MM.1S (cell line): ENCODE data around the gene ATP2B2.

Source experiments
- EZH2 ChIP-seq: fragments of 300-600 bp; sonication (generic); optimal IDR thresholded peaks from 2 replicates; pipeline ENCODE3; 2017; ENCODE audit warnings: low read depth, mild to moderate bottlenecking, antibody characterized with exemption, low read length, mixed read lengths
- EZH2phosphoT487 ChIP-seq: fragments of 300-600 bp; sonication (generic); IDR thresholded peaks from 2 replicates; pipeline ENCODE4 v1.6.1; 2018; ENCODE audit warnings: antibody characterized with exemption, low read length
- TF ChIP-seq, protein P1 (sequence below): fragments of 300-600 bp; sonication (generic); IDR thresholded peaks from 2 replicates; pipeline ENCODE4 v1.5.1; 2016; ENCODE audit warnings: antibody characterized with exemption, low read length, mixed read lengths

- TF ChIP-seq, protein P1, sequence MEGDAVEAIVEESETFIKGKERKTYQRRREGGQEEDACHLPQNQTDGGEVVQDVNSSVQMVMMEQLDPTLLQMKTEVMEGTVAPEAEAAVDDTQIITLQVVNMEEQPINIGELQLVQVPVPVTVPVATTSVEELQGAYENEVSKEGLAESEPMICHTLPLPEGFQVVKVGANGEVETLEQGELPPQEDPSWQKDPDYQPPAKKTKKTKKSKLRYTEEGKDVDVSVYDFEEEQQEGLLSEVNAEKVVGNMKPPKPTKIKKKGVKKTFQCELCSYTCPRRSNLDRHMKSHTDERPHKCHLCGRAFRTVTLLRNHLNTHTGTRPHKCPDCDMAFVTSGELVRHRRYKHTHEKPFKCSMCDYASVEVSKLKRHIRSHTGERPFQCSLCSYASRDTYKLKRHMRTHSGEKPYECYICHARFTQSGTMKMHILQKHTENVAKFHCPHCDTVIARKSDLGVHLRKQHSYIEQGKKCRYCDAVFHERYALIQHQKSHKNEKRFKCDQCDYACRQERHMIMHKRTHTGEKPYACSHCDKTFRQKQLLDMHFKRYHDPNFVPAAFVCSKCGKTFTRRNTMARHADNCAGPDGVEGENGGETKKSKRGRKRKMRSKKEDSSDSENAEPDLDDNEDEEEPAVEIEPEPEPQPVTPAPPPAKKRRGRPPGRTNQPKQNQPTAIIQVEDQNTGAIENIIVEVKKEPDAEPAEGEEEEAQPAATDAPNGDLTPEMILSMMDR = no peak
- TF ChIP-seq EZH2 (no peak), EZH2phosphoT487 (no peak)
Observed at GRCh38 chr3:10341901-10342398, 163.4 kb downstream of the ATP2B2 start.
